Dermis blood vessel endothelial cell (primary cell): ENCODE data around the gene COPE. TPM values are rescaled to one million over a fixed set of nuclear protein-coding genes. Genes with fewer than 3 reads are reported as not detected.
"Not testable (repeated sequence)": the region's sequence is repeated elsewhere in the genome, so short reads cannot be mapped to it uniquely, and the experiment has no call there.

Experiments
- DNase-seq: peaks from one replicate; pipeline ENCODE4 v3.0.0; 2010
- total RNA-seq: library from RNA; depleted of rRNA; stranded (reverse); fragments of >200 nt; gene quantifications from 2 replicates; pipeline ENCODE4 v1.2.3, GENCODE V29; 2014

COPE gene
- total RNA-seq, 1 donor from 2014 or later = 215 TPM

GRCh38 chr19:18908917-18909619 lies 10.1 kb downstream of the COPE start:
- no peak for DNase-seq

DNA sequence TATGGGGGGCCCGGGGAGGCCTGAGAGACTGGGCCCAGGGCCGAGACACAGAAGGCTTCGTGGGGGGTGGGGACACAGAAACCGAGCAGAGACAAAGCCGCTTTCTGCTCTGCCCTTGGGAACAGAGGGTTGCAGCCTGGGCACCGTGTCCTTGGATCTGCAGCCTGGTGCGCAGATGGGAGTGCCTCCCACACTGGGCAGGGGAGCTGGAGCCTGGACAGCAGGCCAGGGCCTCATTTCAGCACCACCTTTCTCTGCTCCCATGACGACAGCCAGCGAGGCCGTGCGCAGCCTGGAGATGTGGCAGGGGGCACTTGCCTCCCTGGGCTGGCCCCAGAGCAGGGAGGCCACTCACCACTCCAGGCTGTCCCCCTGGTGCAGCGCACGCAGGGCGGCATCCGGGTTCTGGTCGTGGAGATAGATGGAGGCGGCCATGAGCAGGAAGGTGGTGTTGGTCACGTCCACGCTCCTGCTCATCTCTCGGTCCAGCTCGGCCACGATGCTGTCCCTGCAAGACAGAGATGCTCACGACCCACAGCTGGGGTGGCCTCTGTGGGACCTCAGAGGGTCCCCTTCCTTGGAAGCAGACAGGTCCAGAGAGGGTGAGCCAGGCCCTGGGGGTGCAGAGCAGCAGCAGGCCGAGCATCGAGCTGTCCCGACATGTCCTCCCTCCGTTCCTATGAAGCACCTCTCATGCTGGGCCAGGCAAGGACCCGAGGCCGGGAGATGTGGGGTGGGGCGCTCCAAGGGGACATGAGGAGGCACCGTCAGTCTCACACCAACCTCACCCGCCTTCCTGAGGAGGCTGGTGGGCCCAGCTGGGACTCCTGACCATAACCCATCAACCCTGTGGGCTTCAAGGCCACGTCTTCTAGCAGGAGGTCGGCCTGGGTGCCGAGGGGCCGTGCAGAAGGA lies 12.3 kb downstream of the COPE start:
- no peak for DNase-seq

GRCh38 chr19:18905513-18906236 lies 13.5 kb downstream of the COPE start:
- DNase-seq = no peak

GRCh38 chr19:18905058-18905456 lies 14.1 kb downstream of the COPE start:
- DNase-seq = no peak

DNA sequence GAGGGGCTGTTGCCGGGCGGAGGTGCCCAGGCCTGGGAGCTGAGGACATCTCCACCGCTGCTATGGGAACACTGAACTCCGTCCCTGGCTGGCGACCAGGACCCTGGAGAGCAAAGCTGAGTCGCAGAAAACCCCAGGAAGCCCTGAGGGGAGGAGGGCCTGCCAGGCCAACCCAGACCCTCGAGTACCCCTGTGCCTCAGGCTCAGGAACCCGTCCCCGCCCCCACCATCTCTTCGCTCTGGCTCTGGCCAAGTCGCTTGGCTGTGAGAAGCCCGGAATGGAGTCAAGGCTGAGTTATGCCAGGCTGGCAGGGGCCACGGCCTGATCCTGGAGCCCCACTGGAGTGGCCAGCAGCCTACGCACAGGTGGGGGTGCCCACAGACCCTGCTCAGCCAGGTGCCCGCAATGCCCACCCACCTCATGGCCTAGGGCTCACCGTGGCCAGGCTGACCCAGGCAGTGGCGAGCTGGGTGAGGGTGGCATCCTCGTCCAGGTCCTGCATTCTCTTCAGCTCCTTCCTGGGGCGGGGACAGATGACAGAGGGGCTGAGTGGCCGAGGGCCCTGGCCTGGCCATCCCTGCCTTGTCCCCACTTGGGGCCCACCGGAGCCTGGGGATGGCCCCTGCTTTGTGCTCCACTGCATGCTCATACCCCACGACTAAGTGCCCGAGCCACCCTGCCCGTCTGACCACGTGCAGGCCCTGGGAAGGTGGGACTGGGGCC lies 14.7 kb downstream of the COPE start:
- no peak for DNase-seq

- DNase-seq = no peak
Measured at GRCh38 chr19:18903156-18904037, 15.8 kb downstream of the COPE start.

DNA sequence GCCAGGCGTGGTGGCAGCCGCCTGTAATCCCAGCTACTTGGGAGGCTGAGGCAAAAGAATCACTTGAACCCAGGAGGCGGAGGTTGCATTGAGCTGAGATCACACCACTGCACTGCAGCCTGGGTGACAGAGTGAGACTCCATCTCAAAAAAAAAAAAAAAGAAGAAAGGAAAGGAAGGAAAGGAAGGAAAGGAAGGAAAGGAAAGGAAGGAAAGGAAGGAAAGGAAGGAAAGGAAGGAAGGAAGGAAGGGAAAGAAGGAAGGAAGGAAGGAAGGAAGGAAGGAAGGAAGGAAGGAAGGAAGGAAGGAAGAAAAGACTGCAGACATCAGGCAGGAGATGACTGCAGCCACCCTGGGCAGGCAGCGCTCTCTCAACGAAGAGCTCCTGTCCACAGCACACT lies 16.7 kb downstream of the COPE start:
- DNase-seq = not testable (repeated sequence)

GRCh38 chr19:18901491-18901890 lies 17.7 kb downstream of the COPE start:
- DNase-seq = no peak

GRCh38 chr19:18900700-18901481 lies 18.3 kb downstream of the COPE start:
- DNase-seq = no peak

DNA sequence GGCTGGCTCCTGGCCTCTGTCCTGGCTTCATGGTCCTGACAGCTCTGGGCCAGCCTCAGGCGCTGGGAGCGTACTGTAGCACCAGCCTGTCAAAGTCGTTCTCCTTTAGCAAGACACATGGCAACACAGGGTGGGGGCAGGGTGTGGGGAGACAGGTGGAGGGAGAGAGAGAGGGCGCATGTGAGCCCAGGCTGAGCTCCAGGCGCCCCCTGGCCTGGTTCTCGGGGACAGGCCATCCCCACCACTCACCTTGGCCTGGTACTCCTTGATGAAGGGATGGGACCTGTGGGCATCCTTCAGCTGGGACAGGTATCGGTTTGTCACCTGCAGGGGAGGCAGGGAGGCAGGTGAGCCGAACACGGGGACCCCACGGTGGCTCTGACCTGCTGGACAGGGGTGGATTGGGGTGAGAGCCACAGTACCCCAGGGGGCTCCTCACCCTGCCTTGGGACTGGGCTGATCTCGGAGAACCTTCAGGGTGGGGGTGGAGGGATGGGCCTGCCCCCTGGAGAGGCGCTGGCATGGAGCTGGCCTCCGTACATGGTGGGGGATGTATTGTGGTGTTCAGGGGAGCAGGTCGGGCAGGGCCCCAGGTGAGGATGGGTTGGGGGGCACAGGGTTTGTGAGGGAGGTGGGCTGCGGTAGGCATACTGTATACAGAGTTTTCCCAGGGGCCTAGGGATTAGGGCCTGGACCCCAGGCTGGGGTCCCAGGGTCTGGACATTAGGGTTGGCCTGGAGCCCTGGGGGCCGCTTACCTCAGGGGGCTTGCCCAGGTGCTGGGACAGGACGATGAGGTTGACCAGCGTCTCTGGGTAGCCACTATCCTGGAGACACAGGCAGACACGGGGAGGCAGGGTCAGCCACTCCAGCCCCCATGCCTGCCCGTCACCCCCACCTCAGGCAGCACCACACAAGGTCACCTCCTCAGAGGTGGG lies 19.3 kb downstream of the COPE start:
- DNase-seq = no peak

- DNase-seq = no peak
Measured at GRCh38 chr19:18898607-18899408, 20.4 kb downstream of the COPE start.

- DNase-seq = no peak
Measured at GRCh38 chr19:18898081-18898606, 21.0 kb downstream of the COPE start.

DNA sequence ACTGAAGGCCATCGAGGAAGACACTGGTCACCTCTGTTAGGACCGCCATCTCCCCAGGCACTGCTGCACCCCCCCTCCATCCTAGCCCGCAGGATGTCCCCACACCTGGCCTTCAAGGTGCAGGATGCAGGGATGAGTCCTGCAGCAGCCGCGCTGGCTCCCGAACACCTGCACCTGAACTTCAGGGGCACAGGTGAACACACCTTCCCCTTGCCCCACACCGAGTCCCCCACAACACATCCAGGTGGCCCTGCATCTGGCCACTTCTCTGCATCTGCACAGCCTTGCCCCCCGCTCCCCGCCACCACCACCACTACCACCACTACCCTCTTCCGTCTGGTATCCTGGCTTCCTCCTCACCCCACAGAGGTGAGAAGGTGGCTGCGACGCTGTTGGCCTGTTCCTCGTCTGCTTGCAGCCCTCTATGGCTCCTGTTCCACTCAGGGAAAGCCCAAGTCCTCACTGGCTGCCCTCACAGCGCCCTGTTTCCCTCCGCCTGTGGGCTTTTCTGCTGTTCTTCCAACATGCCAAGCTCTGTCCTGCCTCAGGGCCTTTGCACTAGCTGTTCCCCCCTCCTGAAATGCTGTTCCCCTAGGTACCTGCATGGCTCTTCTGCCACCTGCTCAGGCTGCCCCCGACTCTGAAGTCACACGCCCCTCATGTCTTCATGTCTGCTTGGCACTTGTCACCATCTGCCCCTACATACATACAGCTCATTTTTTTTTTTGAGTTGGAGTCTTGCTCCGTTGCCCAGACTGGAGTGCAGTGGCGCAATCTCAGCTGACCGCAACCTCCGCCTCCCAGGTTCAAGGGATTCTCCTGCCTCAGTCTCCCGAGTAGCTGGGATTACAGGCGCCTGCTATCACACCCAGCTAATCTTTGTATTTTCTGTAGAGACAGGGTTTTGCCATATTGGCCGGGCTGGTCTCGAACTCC lies 21.8 kb downstream of the COPE start:
- DNase-seq = no peak

GRCh38 chr19:18896421-18896841 lies 22.8 kb downstream of the COPE start:
- DNase-seq = peak; percentile 37

DNA sequence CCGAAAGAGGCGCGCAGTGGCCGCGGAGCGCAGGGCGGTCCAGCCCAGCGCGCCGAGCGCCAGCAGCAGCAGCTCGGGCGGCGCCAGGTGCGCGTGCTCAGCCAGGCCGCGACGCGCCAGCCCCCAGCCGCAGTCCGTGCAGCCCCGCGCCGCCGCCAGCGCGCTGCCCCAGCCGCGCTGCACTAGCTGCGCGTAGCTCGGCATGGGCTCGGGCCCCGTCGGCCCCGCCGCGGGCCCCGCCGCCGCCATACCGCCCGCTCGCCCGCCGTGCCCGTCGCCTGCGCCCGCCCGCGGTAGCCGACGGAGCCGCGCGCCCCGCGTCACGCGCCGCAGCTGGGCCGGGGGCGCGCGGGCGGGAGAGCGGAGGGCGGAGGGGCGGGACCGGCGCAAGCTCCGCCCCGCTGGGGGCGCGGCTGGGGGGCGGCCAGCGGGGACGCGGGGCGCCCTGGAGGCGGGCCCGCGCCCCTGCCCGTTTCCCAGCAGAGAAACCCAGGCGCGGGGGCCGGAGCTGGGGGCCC lies 23.3 kb downstream of the COPE start, which contains the start of gene CERS1:
TSS of gene CERS1 (minus strand) at position 335 of the 518 bp plus-strand sequence. CDS start at position 249, 86 bp downstream.
- peak; percentile 35 for DNase-seq

GRCh38 chr19:18895038-18895823 lies 24.0 kb downstream of the COPE start:
- peak; percentile 66 for DNase-seq
